IPS-18a (cell line): Measurements from ENCODE around the gene ATP13A2.

ENCODE experiments used
- H3K27ac ChIP-seq: one replicate; pipeline ENCODE4 v1.5.1; 2013; ENCODE audit warnings: low read length
- H3K27me3 ChIP-seq: one replicate; pipeline ENCODE4 v1.6.1; 2013; ENCODE audit warnings: mild to moderate bottlenecking, low read length; ENCODE audit not compliant: control insufficient read depth, insufficient read depth
- H3K36me3 ChIP-seq: one replicate; pipeline ENCODE4 v1.6.1; 2013; ENCODE audit warnings: low read depth, low read length; ENCODE audit not compliant: control insufficient read depth
- H3K4me1 ChIP-seq: one replicate; pipeline ENCODE4 v1.6.1; 2013; ENCODE audit warnings: low read depth, low read length; ENCODE audit not compliant: control insufficient read depth
- H3K4me3 ChIP-seq: one replicate; pipeline ENCODE4 v1.5.1; 2013; ENCODE audit warnings: low read length
- H3K9ac ChIP-seq: one replicate; pipeline ENCODE4 v1.6.1; 2013; ENCODE audit warnings: mild to moderate bottlenecking, low read length, moderate library complexity
- H3K9me3 ChIP-seq: one replicate; pipeline ENCODE4 v1.6.1; 2013; ENCODE audit warnings: low read depth, low read length; ENCODE audit not compliant: control insufficient read depth

ATP13A2 gene

GRCh38 chr1:16975838-16976237, 35.9 kb downstream of the ATP13A2 start:
- H3K27ac ChIP-seq, result no peak overlapping the region
- peaks cover 5% of the 10 kb centered on the region for H3K4me1 ChIP-seq
- H3K9ac ChIP-seq, result no peak overlapping the region
- no peak overlapping the region for H3K4me3 ChIP-seq
- peaks cover 4% of the 10 kb centered on the region for H3K36me3 ChIP-seq
- H3K27me3 ChIP-seq, result peaks cover 2% of the 10 kb centered on the region
- no peaks in the 10 kb centered on the region for H3K9me3 ChIP-seq

- peaks cover 5% of the 10 kb centered on the region for H3K36me3 ChIP-seq
Measured at GRCh38 chr1:16975211-16975610, 36.5 kb downstream of the ATP13A2 start.

GRCh38 chr1:16973215-16973614, 38.5 kb downstream of the ATP13A2 start:
- peaks cover 9% of the 10 kb centered on the region for H3K36me3 ChIP-seq
- no peak overlapping the region for H3K4me3 ChIP-seq
- no peaks in the 10 kb centered on the region for H3K9me3 ChIP-seq
- H3K4me1 ChIP-seq, result no peaks in the 10 kb centered on the region
- no peak overlapping the region for H3K27ac ChIP-seq
- H3K9ac ChIP-seq, result no peak overlapping the region
- H3K27me3 ChIP-seq, result no peaks in the 10 kb centered on the region

More at GRCh38 chr1:16975211-16975610, 36.5 kb downstream of the ATP13A2 start:
- Histone ChIP-seq H3K4me1 (peaks cover 5% of the 10 kb centered on the region), H3K4me3 (no peak overlapping the region), H3K9ac (no peak overlapping the region), H3K27ac (no peak overlapping the region), H3K27me3 (no peaks in the 10 kb centered on the region), H3K9me3 (no peaks in the 10 kb centered on the region)

- Histone ChIP-seq H3K4me1 (no peaks in the 10 kb centered on the region), H3K36me3 (peaks cover 10% of the 10 kb centered on the region), H3K9me3 (no peaks in the 10 kb centered on the region), H3K27ac (no peak overlapping the region), H3K27me3 (no peaks in the 10 kb centered on the region), H3K4me3 (no peak overlapping the region), H3K9ac (no peak overlapping the region)
Measured at GRCh38 chr1:16972189-16972895, 39.4 kb downstream of the ATP13A2 start.

GRCh38 chr1:16971341-16972188, 40.2 kb downstream of the ATP13A2 start:
- Histone ChIP-seq H3K36me3 (peaks cover 13% of the 10 kb centered on the region), H3K4me3 (no peak overlapping the region), H3K27me3 (no peaks in the 10 kb centered on the region), H3K4me1 (no peaks in the 10 kb centered on the region), H3K9ac (no peak overlapping the region), H3K27ac (no peak overlapping the region), H3K9me3 (no peaks in the 10 kb centered on the region)

- Histone ChIP-seq H3K4me3 (no peak overlapping the region), H3K4me1 (no peaks in the 10 kb centered on the region), H3K36me3 (peaks cover 24% of the 10 kb centered on the region), H3K9ac (no peak overlapping the region), H3K27me3 (no peaks in the 10 kb centered on the region), H3K9me3 (no peaks in the 10 kb centered on the region), H3K27ac (no peak overlapping the region)
Measured at GRCh38 chr1:16970132-16970910, 41.4 kb downstream of the ATP13A2 start.

- Histone ChIP-seq H3K9me3 (no peaks in the 10 kb centered on the region), H3K36me3 (peaks cover 29% of the 10 kb centered on the region), H3K9ac (no peak overlapping the region), H3K4me3 (no peak overlapping the region), H3K4me1 (no peaks in the 10 kb centered on the region), H3K27me3 (no peaks in the 10 kb centered on the region), H3K27ac (no peak overlapping the region)
Measured at GRCh38 chr1:16969651-16970050, 42.1 kb downstream of the ATP13A2 start.

- H3K9me3 ChIP-seq, result no peaks in the 10 kb centered on the region
- no peak overlapping the region for H3K27ac ChIP-seq
- no peak overlapping the region for H3K9ac ChIP-seq
Measured at GRCh38 chr1:16969057-16969611, 42.6 kb downstream of the ATP13A2 start.

GRCh38 chr1:16968372-16968771, 43.4 kb downstream of the ATP13A2 start:
- Histone ChIP-seq H3K36me3 (peaks cover 29% of the 10 kb centered on the region), H3K27ac (no peak overlapping the region), H3K27me3 (no peaks in the 10 kb centered on the region), H3K4me1 (no peaks in the 10 kb centered on the region), H3K9ac (no peak overlapping the region), H3K4me3 (no peak overlapping the region), H3K9me3 (no peaks in the 10 kb centered on the region)

More at GRCh38 chr1:16969057-16969611, 42.6 kb downstream of the ATP13A2 start:
- H3K4me3 ChIP-seq, result no peak overlapping the region
- H3K27me3 ChIP-seq, result no peaks in the 10 kb centered on the region
- peaks cover 29% of the 10 kb centered on the region for H3K36me3 ChIP-seq
- no peaks in the 10 kb centered on the region for H3K4me1 ChIP-seq

- Histone ChIP-seq H3K9me3 (no peaks in the 10 kb centered on the region), H3K4me3 (no peak overlapping the region), H3K27me3 (no peaks in the 10 kb centered on the region), H3K36me3 (peaks cover 29% of the 10 kb centered on the region), H3K9ac (no peak overlapping the region), H3K27ac (no peak overlapping the region), H3K4me1 (no peaks in the 10 kb centered on the region)
Measured at GRCh38 chr1:16967962-16968361, 43.8 kb downstream of the ATP13A2 start.

- peaks cover 29% of the 10 kb centered on the region for H3K36me3 ChIP-seq
- H3K4me1 ChIP-seq, result no peaks in the 10 kb centered on the region
- H3K9me3 ChIP-seq, result no peaks in the 10 kb centered on the region
- H3K27ac ChIP-seq, result no peak overlapping the region
- no peak overlapping the region for H3K9ac ChIP-seq
- H3K27me3 ChIP-seq, result no peaks in the 10 kb centered on the region
- H3K4me3 ChIP-seq, result no peak overlapping the region
Measured at GRCh38 chr1:16967095-16967575, 44.6 kb downstream of the ATP13A2 start.
